Tibial artery (tissue), 4 donors: ENCODE measurements around the gene VCL.
"Not testable (repeated sequence)": the region's sequence is repeated elsewhere in the genome, so short reads cannot be mapped to it uniquely, and the experiment has no call there.

Experiments used
- DNase-seq, 2 donors: peaks; one replicate each; pipeline ENCODE4 v3.0.0-alpha.2; 2019
- H3K27ac ChIP-seq, 2 donors: fragments of 200-600 bp; sonication (generic) in 1 of 2; 1 replicate in 1 of 2; 2 replicates in 1 of 2; pipeline ENCODE4 v1.5.1; 2018 to 2019; ENCODE audit warnings: mild to moderate bottlenecking in 1 of 2
- H3K27me3 ChIP-seq, 2 donors: fragments of 200-600 bp; sonication (generic) in 1 of 2; one replicate each; pipeline versions ENCODE4 v1.5.1 to v1.6.0; 2016 to 2019
- H3K36me3 ChIP-seq, 3 donors: fragments of 200-600 bp; sonication (generic) in 2 of 3; one replicate each; pipeline ENCODE4 v1.5.1; 2016 to 2019; ENCODE audit warnings: mild to moderate bottlenecking in 2 of 3
- H3K4me1 ChIP-seq, 4 donors: fragments of 200-600 bp; sonication (generic) in 2 of 4; 1 replicate in 3 of 4; 2 replicates in 1 of 4; pipeline ENCODE4 v1.5.1; 2016 to 2019
- H3K4me3 ChIP-seq, 2 donors: fragments of 200-600 bp; sonication (generic) in 1 of 2; 1 replicate in 1 of 2; 2 replicates in 1 of 2; pipeline ENCODE4 v1.5.1; 2018 to 2019; ENCODE audit warnings: mild to moderate bottlenecking in 2 of 2
- H3K9me3 ChIP-seq, 3 donors: fragments of 200-600 bp; sonication (generic) in 1 of 3; one replicate each; pipeline ENCODE4 v1.5.1; 2016 to 2019
- intact Hi-C: fragments of 100-400 bp; cut with DNase I; formaldehyde crosslinking; loops from one replicate; pipeline ENCODE4 v1.15.0; 2023; ENCODE audit warnings: low total_unique reads
- TF ChIP-seq, protein P1 (sequence below), 2 experiments: fragments of 200-600 bp in 1 of 2; fragments of 450-650 bp in 1 of 2; IDR thresholded peaks; one replicate each; pipeline ENCODE4 v1.5.1; 2017 to 2019; ENCODE audit warnings: antibody characterized with exemption in 2 of 2, mild to moderate bottlenecking in 1 of 2, moderate library complexity in 1 of 2

VCL gene

DNA sequence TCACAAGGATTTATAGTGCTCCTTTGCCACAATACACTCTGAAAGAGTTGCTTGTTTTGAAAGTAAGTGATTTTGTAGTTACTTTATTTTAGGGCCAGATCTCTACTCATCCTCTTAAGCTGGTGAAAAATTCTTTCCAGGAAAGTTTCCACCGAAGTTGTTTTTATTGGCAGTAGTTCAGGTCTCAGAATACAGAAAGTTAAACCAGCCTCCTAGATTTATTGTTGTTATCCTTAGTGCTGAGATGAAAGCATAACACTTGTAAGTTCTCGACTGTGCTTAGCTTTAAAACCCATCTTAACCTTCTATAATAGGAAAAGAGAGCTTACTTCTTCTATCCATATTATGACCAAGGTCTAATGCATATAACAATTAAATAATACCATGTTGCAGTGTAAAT, 147.2 kb downstream of the VCL start:
- intact Hi-C loops, result no loop called here
- no peak overlapping the region for H3K4me3 ChIP-seq
- TF ChIP-seq, protein P1, sequence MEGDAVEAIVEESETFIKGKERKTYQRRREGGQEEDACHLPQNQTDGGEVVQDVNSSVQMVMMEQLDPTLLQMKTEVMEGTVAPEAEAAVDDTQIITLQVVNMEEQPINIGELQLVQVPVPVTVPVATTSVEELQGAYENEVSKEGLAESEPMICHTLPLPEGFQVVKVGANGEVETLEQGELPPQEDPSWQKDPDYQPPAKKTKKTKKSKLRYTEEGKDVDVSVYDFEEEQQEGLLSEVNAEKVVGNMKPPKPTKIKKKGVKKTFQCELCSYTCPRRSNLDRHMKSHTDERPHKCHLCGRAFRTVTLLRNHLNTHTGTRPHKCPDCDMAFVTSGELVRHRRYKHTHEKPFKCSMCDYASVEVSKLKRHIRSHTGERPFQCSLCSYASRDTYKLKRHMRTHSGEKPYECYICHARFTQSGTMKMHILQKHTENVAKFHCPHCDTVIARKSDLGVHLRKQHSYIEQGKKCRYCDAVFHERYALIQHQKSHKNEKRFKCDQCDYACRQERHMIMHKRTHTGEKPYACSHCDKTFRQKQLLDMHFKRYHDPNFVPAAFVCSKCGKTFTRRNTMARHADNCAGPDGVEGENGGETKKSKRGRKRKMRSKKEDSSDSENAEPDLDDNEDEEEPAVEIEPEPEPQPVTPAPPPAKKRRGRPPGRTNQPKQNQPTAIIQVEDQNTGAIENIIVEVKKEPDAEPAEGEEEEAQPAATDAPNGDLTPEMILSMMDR (IDR thresholded peaks at IDR 0.05), result no peak
- peaks cover 0 to 42% (median 23%) of the 10 kb centered on the region in 4 donors for H3K4me1 ChIP-seq
- H3K9me3 ChIP-seq, result no peaks in the 10 kb centered on the region
- peak overlapping the region; percentile 24 to 28 for H3K27ac ChIP-seq
- H3K27me3 ChIP-seq, result no peaks in the 10 kb centered on the region
- peaks cover 0 to 10% (median 5%) of the 10 kb centered on the region in 3 donors for H3K36me3 ChIP-seq
- no peak for DNase-seq

DNA sequence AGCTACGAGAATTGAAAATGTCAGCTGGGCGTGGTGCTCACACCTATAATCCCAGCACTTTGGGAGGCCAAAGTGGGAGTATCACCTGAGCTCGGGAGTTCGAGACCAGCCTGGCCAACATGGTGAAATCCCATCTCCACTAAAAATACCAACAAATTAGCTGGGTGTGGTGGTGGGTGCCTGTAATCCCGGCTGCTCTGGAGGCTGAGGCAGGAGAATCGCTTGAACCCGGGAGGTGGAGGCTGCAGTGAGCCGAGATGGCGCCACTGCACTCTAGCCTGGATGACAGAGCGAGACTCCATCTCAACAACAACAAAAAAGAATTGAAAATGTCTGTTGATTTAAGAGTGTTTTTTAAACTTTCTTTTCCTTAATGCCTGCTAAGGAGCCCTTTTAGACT, 149.1 kb downstream of the VCL start:
- H3K27ac ChIP-seq, H3K4me3 ChIP-seq, H3K27me3 ChIP-seq, DNase-seq, H3K9me3 ChIP-seq, intact Hi-C loops: not testable (repeated sequence)
- H3K36me3 ChIP-seq, result peaks cover 0 to 10% (median 5%) of the 10 kb centered on the region in 3 donors
- peaks cover 0 to 47% (median 27%) of the 10 kb centered on the region in 4 donors for H3K4me1 ChIP-seq

DNA sequence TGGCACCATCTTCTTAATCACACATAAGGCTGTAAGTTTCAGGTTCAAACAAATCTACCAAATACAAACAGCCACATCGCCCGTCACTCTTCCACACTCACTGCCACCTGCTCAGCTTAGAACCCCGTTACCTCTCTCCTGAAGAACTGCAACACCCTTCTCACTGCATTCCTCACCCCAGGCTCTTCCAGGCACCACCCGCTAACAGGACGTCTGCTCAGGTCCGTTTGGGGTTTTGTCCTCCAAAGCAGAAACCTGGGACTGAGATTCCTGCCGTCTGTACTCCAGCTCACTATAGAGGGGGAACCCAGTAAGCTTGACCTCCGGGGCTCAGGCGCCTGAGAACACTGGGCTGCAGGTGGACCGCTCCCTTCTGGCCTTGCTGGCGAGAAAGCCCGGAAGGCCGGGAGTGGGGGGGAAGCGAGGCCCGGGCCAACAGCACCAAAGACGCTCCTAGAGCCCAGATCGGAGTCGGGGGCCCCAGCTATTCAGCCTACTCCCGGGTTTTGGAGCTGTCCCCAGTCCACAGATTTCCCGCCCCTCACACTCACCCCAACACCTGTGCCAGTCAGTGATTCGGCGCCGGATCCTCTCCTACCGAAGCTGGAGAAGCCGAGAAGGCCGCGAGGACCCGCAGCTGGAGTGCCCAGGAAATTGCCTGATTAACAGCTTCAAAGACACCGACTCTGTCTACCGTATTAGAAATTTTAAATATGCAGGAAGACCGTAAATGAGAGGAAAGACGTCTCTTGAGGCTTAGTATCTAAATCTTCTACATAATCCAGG, 152.5 kb downstream of the VCL start, which contains the start of gene AP3M1:
Gene AP3M1 (minus strand): TSS at position 625 of the 786 bp plus-strand sequence. CDS start 12,449 bp downstream, outside the sequence.
- peak within 1 kb of the TSS; percentile 81 to 93 for H3K4me3 ChIP-seq
- no peaks in the 10 kb centered on the region for H3K27me3 ChIP-seq
- DNase-seq, result peak; percentile 82 to 89
- H3K4me1 ChIP-seq, result peaks cover 0 to 54% (median 38%) of the 10 kb centered on the region in 4 donors
- H3K36me3 ChIP-seq, result peaks cover 0 to 10% (median 5%) of the 10 kb centered on the region in 3 donors
- H3K9me3 ChIP-seq, result no peaks in the 10 kb centered on the region
- TF ChIP-seq, protein P1 (IDR thresholded peaks at IDR 0.05), result no peak
- H3K27ac ChIP-seq, result peak within 1 kb of the TSS; percentile 84 to 86
- intact Hi-C loops, result no loop called here

DNA sequence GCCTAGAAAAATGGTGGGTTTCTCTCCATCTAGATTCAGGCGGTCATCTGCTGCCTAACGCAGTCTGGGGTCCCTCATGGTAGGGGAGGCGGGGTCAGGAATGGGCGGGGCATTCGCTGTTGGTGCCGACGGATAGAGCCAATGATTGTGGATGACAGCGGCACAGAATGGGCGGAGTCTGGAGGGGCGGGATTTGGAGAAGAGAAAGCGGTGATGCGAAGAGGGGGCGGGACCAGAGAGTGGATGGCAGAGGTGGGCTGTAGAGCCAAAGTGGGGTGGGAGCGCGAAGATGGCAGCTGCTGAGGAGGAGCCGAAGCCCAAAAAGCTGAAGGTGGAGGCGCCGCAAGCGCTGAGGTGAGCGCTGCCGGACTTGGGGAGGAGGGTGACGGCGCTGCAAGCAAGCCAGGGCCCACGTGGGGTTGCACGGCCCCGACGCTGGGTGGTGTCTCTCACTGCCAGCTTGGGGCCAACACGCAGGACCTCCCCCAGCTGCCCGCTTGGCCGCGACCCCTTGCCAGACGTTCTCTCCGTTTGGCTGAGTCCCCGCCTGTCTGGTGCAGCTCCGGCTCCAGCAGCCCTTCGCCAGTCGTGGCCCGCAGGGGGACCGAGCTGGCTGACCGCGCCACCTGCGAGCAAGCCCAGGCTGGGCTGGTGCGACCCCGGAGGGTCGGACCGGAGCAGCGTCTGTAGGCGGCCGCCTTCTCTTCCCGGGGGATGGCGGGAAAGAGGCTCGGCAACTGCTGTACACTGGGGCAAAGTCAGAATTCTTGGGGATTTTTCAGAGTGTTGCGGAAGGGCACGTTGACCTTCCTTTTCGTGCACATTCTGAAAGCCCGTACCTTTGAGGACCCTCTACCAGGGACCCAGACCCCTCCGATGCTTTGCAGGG, 153.3 kb downstream of the VCL start, which contains the start of gene ADK:
Gene ADK (plus strand): TSS at position 232 of the 889 bp plus-strand sequence. CDS start 58 bp downstream, at position 290.
- intact Hi-C loops, result no loop called here
- peak; percentile 100 for DNase-seq
- TF ChIP-seq, protein P1 (IDR thresholded peaks at IDR 0.05), result peak in 1 of 2 experiments; percentile 18
- Histone ChIP-seq H3K4me1 (peaks cover 0 to 46% (median 32%) of the 10 kb centered on the region in 4 donors), H3K27me3 (no peaks in the 10 kb centered on the region), H3K9me3 (no peaks in the 10 kb centered on the region), H3K36me3 (peaks cover 0 to 10% (median 5%) of the 10 kb centered on the region in 3 donors), H3K27ac (peak within 1 kb of the TSS; percentile 84 to 86), H3K4me3 (peak within 1 kb of the TSS; percentile 81 to 93)

DNA sequence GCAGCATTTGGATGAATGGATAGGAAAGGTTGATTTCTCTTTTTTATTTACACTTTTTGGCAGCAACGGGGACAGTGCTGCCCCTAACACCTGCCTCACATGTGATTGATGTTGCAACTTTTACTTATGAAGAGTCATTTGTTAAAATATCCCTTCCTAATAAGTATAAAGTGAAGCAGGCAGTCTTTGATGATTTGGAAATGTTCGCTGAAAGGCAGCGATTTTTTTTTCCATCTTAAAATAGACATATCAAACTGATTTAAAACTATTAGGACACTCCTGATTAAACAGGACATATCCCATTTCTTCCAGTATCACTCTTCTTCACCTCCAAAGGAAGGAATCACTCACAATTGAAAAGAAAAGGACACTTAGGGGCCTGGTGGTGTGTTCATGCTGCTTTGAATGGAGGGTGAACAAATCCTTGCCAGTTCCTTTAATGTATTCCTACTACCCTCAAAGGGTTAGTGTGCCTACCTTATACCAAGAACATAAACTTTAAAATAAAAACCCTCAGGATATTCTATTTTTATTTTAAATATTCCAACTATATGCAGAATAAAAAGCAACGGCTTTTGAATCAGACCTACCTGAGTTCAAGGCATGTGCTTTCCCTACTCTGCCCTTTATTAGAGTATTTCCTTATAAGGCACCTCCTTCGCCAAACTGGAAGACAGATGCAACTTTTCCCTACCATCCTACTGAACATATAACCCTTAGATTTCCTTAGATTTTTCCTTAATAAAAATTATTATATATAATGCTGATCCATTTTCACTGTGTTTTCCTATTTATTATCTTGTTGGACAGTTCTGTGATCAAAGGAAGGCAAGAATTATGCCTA, 154.2 kb downstream of the VCL start:
- Histone ChIP-seq H3K4me1 (peaks cover 0 to 42% (median 32%) of the 10 kb centered on the region in 4 donors), H3K27me3 (no peaks in the 10 kb centered on the region), H3K36me3 (peaks cover 0 to 4% (median under 1%) of the 10 kb centered on the region in 3 donors), H3K27ac (peak overlapping the region; percentile 84 to 86), H3K4me3 (peak overlapping the region; percentile 81 to 93), H3K9me3 (no peaks in the 10 kb centered on the region)
- intact Hi-C loops, result no loop called here
- no peak for DNase-seq
- TF ChIP-seq, protein P1 (IDR thresholded peaks at IDR 0.05), result no peak
